GM23248 (cell line): ENCODE data around the gene PIGO.

Experiments used
- EZH2 ChIP-seq: fragments of 200-600 bp; sonication (generic); IDR thresholded peaks from 2 replicates; pipeline ENCODE4 v1.6.1; 2018; ENCODE audit warnings: antibody characterized with exemption, mild to moderate bottlenecking; ENCODE audit not compliant: insufficient read depth, poor library complexity, severe bottlenecking
- EZH2phosphoT487 ChIP-seq: fragments of 200-600 bp; sonication (generic); IDR thresholded peaks from 2 replicates; pipeline ENCODE4 v1.6.1; 2018; ENCODE audit warnings: antibody characterized with exemption, moderate library complexity, mild to moderate bottlenecking, low read depth; ENCODE audit not compliant: insufficient read depth

DNA sequence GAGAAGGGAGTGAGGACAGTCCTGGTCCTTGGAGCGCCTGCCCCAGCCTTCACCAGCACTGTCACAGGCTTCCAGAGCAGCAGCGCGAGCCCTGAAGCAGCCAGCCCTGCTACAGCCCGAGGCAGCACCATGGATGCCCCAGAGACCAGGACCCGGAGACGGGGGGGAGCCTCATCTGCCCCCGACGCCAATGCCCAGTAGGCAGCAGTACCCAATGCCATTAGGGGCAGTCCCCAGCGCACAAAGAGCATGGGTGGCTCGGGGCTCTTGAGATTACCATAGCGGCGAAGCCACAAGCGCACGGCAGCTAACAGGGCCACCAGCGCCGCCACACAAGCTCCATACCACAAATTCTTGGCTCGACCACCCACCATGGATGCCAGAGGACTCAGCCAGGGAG, 4.9 kb downstream of the PIGO start:
- TF ChIP-seq EZH2phosphoT487 = no peak
- no peak for TF ChIP-seq EZH2
